Fibroblast of lung (primary cell): ENCODE measurements around the gene PCDHGA4. TPM values are rescaled to one million over a fixed set of nuclear protein-coding genes. Genes with fewer than 3 reads are reported as not detected.

Experiments used
- DNase-seq, 2 donors: peaks; one replicate each; pipeline versions ENCODE4 v3.0.0 to v3.0.0-alpha.2; 2010; ENCODE audit warnings: low read depth in 2 of 2
- H2AFZ ChIP-seq: 2 replicates; pipeline ENCODE4 v1.5.1; 2012; ENCODE audit warnings: low read length, control low read depth, inconsistent platforms
- H3K27ac ChIP-seq: 2 replicates; pipeline ENCODE4 v1.5.1; 2011; ENCODE audit warnings: low read length, control low read depth; ENCODE audit not compliant: insufficient read depth
- H3K27me3 ChIP-seq: 2 replicates; pipeline ENCODE4 v1.5.1; 2011; ENCODE audit warnings: mild to moderate bottlenecking, low read length; ENCODE audit not compliant: control insufficient read depth, insufficient read depth
- H3K36me3 ChIP-seq: 2 replicates; pipeline ENCODE4 v1.5.1; 2011; ENCODE audit warnings: low read length; ENCODE audit not compliant: control insufficient read depth, insufficient read depth
- H3K4me1 ChIP-seq: 2 replicates; pipeline ENCODE4 v1.5.1; 2011; ENCODE audit warnings: low read length; ENCODE audit not compliant: control insufficient read depth, insufficient read depth; ENCODE audit errors: extremely low read depth
- H3K4me2 ChIP-seq: 2 replicates; pipeline ENCODE4 v1.5.1; 2011; ENCODE audit warnings: low read length, control low read depth; ENCODE audit not compliant: insufficient read depth; ENCODE audit errors: extremely low read depth
- H3K4me3 ChIP-seq, 4 experiments: fragments of 200-600 bp in 1 of 4; sonication (generic) in 1 of 4; replicated peaks in 1 of 4; 2 replicates each; pipeline ENCODE4 v1.5.1; 2011 to 2016; ENCODE audit warnings: low read length in 4 of 4, low read depth in 3 of 4, mild to moderate bottlenecking in 3 of 4, control low read depth in 2 of 4, inconsistent platforms in 1 of 4, mixed read lengths in 1 of 4; ENCODE audit not compliant: insufficient read depth in 1 of 4; ENCODE audit errors: control extremely low read depth in 1 of 4
- H3K79me2 ChIP-seq: 2 replicates; pipeline ENCODE4 v1.5.1; 2012; ENCODE audit warnings: mild to moderate bottlenecking, low read length, inconsistent platforms; ENCODE audit not compliant: control insufficient read depth, insufficient read depth
- H3K9ac ChIP-seq: 2 replicates; pipeline ENCODE4 v1.5.1; 2011; ENCODE audit warnings: mild to moderate bottlenecking, low read length, control low read depth; ENCODE audit not compliant: insufficient read depth
- H3K9me3 ChIP-seq: 2 replicates; pipeline ENCODE4 v1.5.1; 2012; ENCODE audit warnings: low read depth, low read length; ENCODE audit not compliant: control insufficient read depth, insufficient read depth
- H4K20me1 ChIP-seq: 2 replicates; pipeline ENCODE4 v1.5.1; 2011; ENCODE audit warnings: low read length; ENCODE audit not compliant: control insufficient read depth, insufficient read depth; ENCODE audit errors: extremely low read depth
- CTCF ChIP-seq, 2 donors: IDR thresholded peaks in 1 of 2; conservative IDR thresholded peaks in 1 of 2; 1 replicate in 1 of 2; 2 replicates in 1 of 2; pipeline ENCODE4 v1.5.1; 2011 to 2012; ENCODE audit warnings: low read length in 2 of 2, control low read depth in 1 of 2, inconsistent platforms in 1 of 2, low read depth in 1 of 2, mild to moderate bottlenecking in 1 of 2
- EZH2 ChIP-seq: IDR thresholded peaks from 2 replicates; pipeline ENCODE4 v1.5.1; 2012; ENCODE audit warnings: low read length, control low read depth, mild to moderate bottlenecking; ENCODE audit errors: missing control alignments
- polyA plus RNA-seq, 2 donors: library from polyadenylated mRNA; depleted of rRNA in 1 of 2; stranded (reverse) in 1 of 2; unstranded in 1 of 2; fragments of >200 nt; gene quantifications; 2 replicates each; pipeline ENCODE4 v1.2.1, GENCODE V29; 2011 to 2012; ENCODE audit warnings: missing spikeins in 1 of 2
- total RNA-seq: library from RNA; depleted of rRNA; stranded (reverse); fragments of >200 nt; gene quantifications from 2 replicates; pipeline ENCODE4 v1.2.1, GENCODE V29; 2014

The PCDHGA4 gene
- total and polyA plus RNA-seq, 2 donors (not counting 1 experiment from before 2014, with no cell fraction given): 6.4 to 7.6 TPM

- Histone ChIP-seq H4K20me1 (no peaks in the 10 kb centered on the region), H3K9ac (no peak overlapping the region), H3K27ac (no peak overlapping the region), H2AFZ (no peak overlapping the region), H3K4me1 (no peaks in the 10 kb centered on the region), H3K4me3 (no peak overlapping the region), H3K9me3 (peaks cover 5% of the 10 kb centered on the region), H3K36me3 (no peaks in the 10 kb centered on the region), H3K4me2 (no peak overlapping the region), H3K79me2 (no peaks in the 10 kb centered on the region), H3K27me3 (peaks cover 32% of the 10 kb centered on the region)
- TF ChIP-seq CTCF (conservative IDR thresholded peaks at IDR 0.05 in 1 of 2, IDR thresholded peaks at IDR 0.05 in 1 of 2; ENCODE audit: low read depth in 1 of 2, low read length in 2 of 2): no peak
- DNase-seq: no peak
These were observed 7.9 kb downstream of the PCDHGA4 start for GRCh38 chr5:141362719-141363118.

GRCh38 chr5:141363952-141364660, 9.3 kb downstream of the PCDHGA4 start, which contains the start of gene PCDHGA5:
TSS of gene PCDHGA5 (plus strand) at chr5:141364162. CDS start at chr5:141364331, 169 bp downstream.
- Histone ChIP-seq H3K27me3 (peaks cover 32% of the 10 kb centered on the region), H3K9ac (no peak within 1 kb of the TSS), H2AFZ (no peak within 1 kb of the TSS), H3K4me3 (peak within 1 kb of the TSS; percentile 10 to 33 (median 24)), H3K4me1 (no peaks in the 10 kb centered on the region), H4K20me1 (no peaks in the 10 kb centered on the region), H3K9me3 (peaks cover 5% of the 10 kb centered on the region), H3K27ac (no peak within 1 kb of the TSS), H3K36me3 (no peaks in the 10 kb centered on the region), H3K4me2 (peak within 1 kb of the TSS; percentile 64), H3K79me2 (no peaks in the 10 kb centered on the region)
- peak; percentile 20 to 27 for DNase-seq
- TF ChIP-seq CTCF (conservative IDR thresholded peaks at IDR 0.05 in 1 of 2, IDR thresholded peaks at IDR 0.05 in 1 of 2; ENCODE audit: low read depth in 1 of 2, low read length in 2 of 2) (peak; percentile 7 to 17), EZH2 (peak; percentile 23)

- no peaks in the 10 kb centered on the region for H4K20me1 ChIP-seq
These were observed 11.4 kb downstream of the PCDHGA4 start for GRCh38 chr5:141366016-141366896.

More at GRCh38 chr5:141366016-141366896, 11.4 kb downstream of the PCDHGA4 start:
- Histone ChIP-seq H3K27me3 (peaks cover 32% of the 10 kb centered on the region), H3K9ac (no peak overlapping the region), H3K9me3 (peaks cover 5% of the 10 kb centered on the region), H3K36me3 (no peaks in the 10 kb centered on the region), H2AFZ (no peak overlapping the region), H3K79me2 (no peaks in the 10 kb centered on the region), H3K27ac (no peak overlapping the region), H3K4me1 (no peaks in the 10 kb centered on the region), H3K4me2 (no peak overlapping the region), H3K4me3 (no peak overlapping the region)
- TF ChIP-seq EZH2 (no peak), CTCF (conservative IDR thresholded peaks at IDR 0.05 in 1 of 2, IDR thresholded peaks at IDR 0.05 in 1 of 2; ENCODE audit: low read depth in 1 of 2, low read length in 2 of 2) (no peak)
- DNase-seq: no peak
